IPS-20b (cell line): Measurements from ENCODE around the gene ZNF490.
A peak's percentile ranks its signal among the peaks of the same experiment; 100 is the strongest.
"Not testable (repeated sequence)": the region's sequence is repeated elsewhere in the genome, so short reads cannot be mapped to it uniquely, and the experiment has no call there.

ENCODE experiments used
- H3K27ac ChIP-seq: one replicate; pipeline ENCODE4 v1.5.1; 2013; ENCODE audit warnings: low read length
- H3K27me3 ChIP-seq: 2 replicates; pipeline ENCODE4 v1.6.1; 2013; ENCODE audit warnings: mild to moderate bottlenecking, low read length, inconsistent platforms; ENCODE audit not compliant: insufficient read depth
- H3K36me3 ChIP-seq: 2 replicates; pipeline ENCODE4 v1.6.1; 2013; ENCODE audit warnings: low read depth, mild to moderate bottlenecking, inconsistent platforms, low read length, moderate library complexity; ENCODE audit not compliant: insufficient read depth
- H3K4me1 ChIP-seq: 2 replicates; pipeline ENCODE4 v1.6.1; 2013; ENCODE audit warnings: mild to moderate bottlenecking, control low read depth, inconsistent platforms, low read length, moderate library complexity; ENCODE audit not compliant: insufficient read depth
- H3K4me3 ChIP-seq: 2 replicates; pipeline ENCODE4 v1.5.1; 2013; ENCODE audit warnings: mild to moderate bottlenecking, low read length, inconsistent platforms
- H3K9ac ChIP-seq: 2 replicates; pipeline ENCODE4 v1.6.1; 2013; ENCODE audit warnings: low read depth, mild to moderate bottlenecking, inconsistent platforms, low read length, moderate library complexity
- H3K9me3 ChIP-seq: 2 replicates; pipeline ENCODE4 v1.6.1; 2013; ENCODE audit warnings: mild to moderate bottlenecking, low read depth, low read length, inconsistent platforms; ENCODE audit not compliant: insufficient read depth

ZNF490 gene

GRCh38 chr19:12610540-12611360 is at the start of gene ZNF490, which contains the start of gene ZNF791:
Gene ZNF490 (minus strand): TSS chr19:12610813. CDS start chr19:12610680, 133 bp downstream.
Gene ZNF791 (plus strand): TSS chr19:12610920. CDS start chr19:12611080, 160 bp downstream.
- H3K27ac ChIP-seq = peak within 1 kb of the TSS; percentile 4
- no peaks in the 10 kb centered on the region for H3K27me3 ChIP-seq
- peak within 1 kb of the TSS; percentile 90 for H3K9ac ChIP-seq
- peaks cover 25% of the 10 kb centered on the region for H3K36me3 ChIP-seq
- H3K9me3 ChIP-seq = no peaks in the 10 kb centered on the region
- H3K4me1 ChIP-seq = no peaks in the 10 kb centered on the region
- H3K4me3 ChIP-seq = peak within 1 kb of the TSS; percentile 93

DNA sequence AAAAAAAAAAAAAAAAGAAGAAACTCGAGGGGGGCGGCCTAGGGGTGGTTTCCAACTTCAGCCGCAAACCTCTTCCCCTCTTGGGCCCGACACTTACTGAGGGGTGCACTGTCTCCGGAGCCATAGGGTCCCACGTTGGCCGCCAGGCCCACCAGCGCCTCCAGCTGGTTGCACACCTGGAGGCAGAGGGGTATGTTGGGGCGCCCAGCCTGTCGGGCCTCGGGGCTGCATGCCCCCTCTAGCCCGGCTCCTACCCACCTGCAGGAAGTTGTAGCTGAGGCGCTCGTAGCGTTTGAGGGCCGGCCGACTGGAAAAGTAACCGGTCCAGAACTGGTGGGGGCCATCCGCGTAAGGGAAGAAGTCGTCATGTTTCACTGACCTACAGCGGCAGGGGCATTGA is 47.4 kb upstream of the ZNF490 start:
- Histone ChIP-seq H3K4me3 (no peak overlapping the region), H3K36me3 (peaks cover 36% of the 10 kb centered on the region), H3K9me3 (no peaks in the 10 kb centered on the region), H3K27ac (no peak overlapping the region), H3K9ac (no peak overlapping the region), H3K27me3 (no peaks in the 10 kb centered on the region), H3K4me1 (no peaks in the 10 kb centered on the region)

DNA sequence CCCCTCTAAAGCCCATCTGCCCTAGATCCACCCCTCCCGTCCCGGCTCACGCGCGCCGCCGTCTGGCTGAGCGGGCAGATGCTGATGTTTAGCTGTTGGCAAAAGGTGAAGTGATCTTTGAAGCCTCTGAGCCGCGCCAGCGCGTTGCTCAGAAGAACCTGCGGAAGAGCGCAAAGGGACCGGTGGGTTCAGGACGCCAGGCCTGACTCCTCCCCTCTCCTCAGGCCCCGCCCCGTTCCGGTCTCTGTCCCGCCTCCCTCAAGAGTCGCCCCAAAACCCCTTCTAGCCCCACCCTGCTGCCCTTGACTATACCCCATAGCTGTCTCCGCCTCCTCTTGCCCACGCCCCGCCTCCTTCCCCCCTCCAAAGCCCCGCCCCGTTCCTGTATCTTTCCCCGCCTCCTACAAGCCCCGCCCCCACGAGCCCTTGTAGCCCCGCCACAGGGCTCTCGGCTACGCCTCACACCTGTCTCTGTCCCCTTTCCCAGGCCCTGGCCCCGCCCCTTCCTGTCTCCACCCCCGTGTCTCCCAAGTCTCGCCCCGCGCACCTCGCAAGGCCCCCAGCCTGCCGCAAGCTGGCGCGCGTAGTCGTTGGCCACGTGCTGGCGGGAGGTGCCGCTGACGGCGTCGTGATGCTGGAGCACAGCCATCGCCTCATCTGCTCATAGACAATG is 46.4 kb upstream of the ZNF490 start:
- Histone ChIP-seq H3K27me3 (no peaks in the 10 kb centered on the region), H3K4me3 (no peak overlapping the region), H3K9me3 (no peaks in the 10 kb centered on the region), H3K9ac (no peak overlapping the region), H3K4me1 (no peaks in the 10 kb centered on the region), H3K27ac (no peak overlapping the region), H3K36me3 (peaks cover 36% of the 10 kb centered on the region)

DNA sequence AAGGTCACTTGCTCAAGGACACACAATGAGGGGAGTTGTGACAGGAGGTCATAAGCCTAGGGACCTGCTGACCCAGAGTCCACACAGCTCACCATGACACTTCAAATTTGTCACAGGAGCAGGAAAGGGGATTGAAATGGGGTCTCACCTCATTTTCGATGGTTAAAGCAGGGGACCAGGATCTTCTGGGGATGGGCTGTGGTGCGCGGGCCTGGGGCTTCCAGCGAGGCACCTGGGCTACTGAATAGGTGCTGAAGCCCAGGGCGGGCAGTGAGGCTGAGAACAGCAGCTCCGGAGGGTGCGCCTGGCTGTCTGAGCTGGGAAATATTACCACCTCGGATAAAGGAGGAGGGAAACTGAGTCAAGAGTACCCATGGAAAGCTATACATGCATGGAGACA is 44.9 kb upstream of the ZNF490 start:
- Histone ChIP-seq H3K27me3 (no peaks in the 10 kb centered on the region), H3K27ac (no peak overlapping the region), H3K9ac (no peak overlapping the region), H3K4me3 (no peak overlapping the region), H3K36me3 (peaks cover 28% of the 10 kb centered on the region), H3K9me3 (no peaks in the 10 kb centered on the region), H3K4me1 (no peaks in the 10 kb centered on the region)

DNA sequence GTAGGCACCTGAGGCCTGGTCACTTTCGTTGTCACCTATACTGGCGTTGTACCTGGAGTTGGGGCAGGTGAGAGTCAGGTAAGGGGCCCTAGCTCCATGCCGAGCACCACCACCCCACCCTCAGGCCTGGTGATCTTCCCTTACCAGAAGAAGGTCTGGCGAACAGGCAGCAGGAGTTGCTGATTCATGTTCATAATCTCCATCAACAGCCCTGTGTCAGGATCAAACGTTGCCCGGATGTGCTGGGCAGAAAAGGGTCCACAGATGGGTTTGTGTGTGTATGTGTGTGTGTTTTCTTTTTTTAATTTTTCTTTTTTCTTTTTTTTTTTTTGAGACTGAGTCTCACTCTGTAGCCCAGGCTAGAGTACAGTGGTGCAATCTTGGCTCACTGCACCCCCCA is 41.6 kb upstream of the ZNF490 start:
- peaks cover 28% of the 10 kb centered on the region for H3K36me3 ChIP-seq
- no peaks in the 10 kb centered on the region for H3K27me3 ChIP-seq

GRCh38 chr19:12649941-12650340 is 39.3 kb upstream of the ZNF490 start:
- H3K36me3 ChIP-seq = peaks cover 9% of the 10 kb centered on the region
- no peak overlapping the region for H3K27ac ChIP-seq
- H3K9ac ChIP-seq = no peak overlapping the region
- no peaks in the 10 kb centered on the region for H3K9me3 ChIP-seq
- no peaks in the 10 kb centered on the region for H3K27me3 ChIP-seq
- H3K4me1 ChIP-seq = no peaks in the 10 kb centered on the region
- no peak overlapping the region for H3K4me3 ChIP-seq

More for the DNA sequence above, 41.6 kb upstream of the ZNF490 start:
- no peaks in the 10 kb centered on the region for H3K9me3 ChIP-seq
- H3K4me3 ChIP-seq = no peak overlapping the region
- H3K9ac ChIP-seq = no peak overlapping the region
- H3K4me1 ChIP-seq = no peaks in the 10 kb centered on the region
- H3K27ac ChIP-seq = no peak overlapping the region

GRCh38 chr19:12648088-12648487 is 37.5 kb upstream of the ZNF490 start:
- peak overlapping the region; percentile 40; the same call in 1 of the 2 replicates for H3K4me3 ChIP-seq
- no peak overlapping the region for H3K9ac ChIP-seq

DNA sequence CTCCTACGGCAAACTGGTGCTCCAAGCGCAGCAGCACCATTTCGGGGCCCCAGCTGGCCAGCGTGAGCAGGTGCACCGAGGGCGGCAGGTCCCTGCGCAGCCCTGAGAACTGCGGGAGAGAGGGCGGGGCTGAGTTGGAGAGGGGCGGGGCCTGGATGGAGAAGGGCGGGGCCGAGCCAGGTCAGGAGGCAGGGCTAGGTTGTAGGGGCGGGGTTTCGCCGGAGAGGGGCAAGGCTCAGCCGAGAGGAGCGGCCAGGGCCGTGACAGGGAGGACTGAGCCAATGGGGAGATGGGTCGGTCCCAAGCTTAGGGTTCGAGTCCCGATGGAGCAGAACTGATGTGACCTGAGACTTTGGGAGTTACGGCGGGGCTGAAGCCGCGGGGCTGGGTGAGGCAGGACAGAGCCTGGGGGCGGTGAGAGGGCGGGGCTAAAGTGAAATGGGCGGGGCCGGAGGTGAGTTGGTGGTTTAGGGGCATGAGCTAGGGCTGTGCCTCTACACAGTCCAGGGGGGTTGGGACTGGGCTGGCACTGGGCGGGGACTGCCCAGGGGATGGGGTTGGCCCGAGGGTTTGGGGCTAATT is 37.0 kb upstream of the ZNF490 start:
- Histone ChIP-seq H3K9ac (no peak overlapping the region), H3K27ac (no peak overlapping the region), H3K4me3 (peak overlapping the region; percentile 40; the same call in 1 of the 2 replicates)

More at GRCh38 chr19:12648088-12648487, 37.5 kb upstream of the ZNF490 start:
- no peaks in the 10 kb centered on the region for H3K27me3 ChIP-seq
- H3K4me1 ChIP-seq = no peaks in the 10 kb centered on the region
- no peaks in the 10 kb centered on the region for H3K9me3 ChIP-seq
- no peak overlapping the region for H3K27ac ChIP-seq
- H3K36me3 ChIP-seq = 0 out of 2 replicates have a peak, but pooled peaks cover 6% of the 10 kb centered on the region

GRCh38 chr19:12647047-12647446 is 36.4 kb upstream of the ZNF490 start:
- Histone ChIP-seq H3K4me3 (no peak overlapping the region), H3K27ac (no peak overlapping the region), H3K36me3 (0 out of 2 replicates have a peak, but pooled peaks cover 4% of the 10 kb centered on the region), H3K9ac (no peak overlapping the region), H3K9me3 (no peaks in the 10 kb centered on the region), H3K27me3 (no peaks in the 10 kb centered on the region), H3K4me1 (no peaks in the 10 kb centered on the region)

More for the DNA sequence above, 37.0 kb upstream of the ZNF490 start:
- Histone ChIP-seq H3K27me3 (no peaks in the 10 kb centered on the region), H3K36me3 (0 out of 2 replicates have a peak, but pooled peaks cover 6% of the 10 kb centered on the region), H3K9me3 (no peaks in the 10 kb centered on the region), H3K4me1 (no peaks in the 10 kb centered on the region)

- no peak overlapping the region for H3K4me3 ChIP-seq
- no peaks in the 10 kb centered on the region for H3K36me3 ChIP-seq
- no peak overlapping the region for H3K9ac ChIP-seq
These were observed 35.9 kb upstream of the ZNF490 start for GRCh38 chr19:12646551-12646950.

GRCh38 chr19:12643716-12644115 is 33.1 kb upstream of the ZNF490 start:
- not testable (repeated sequence) for H3K4me3 ChIP-seq, H3K4me1 ChIP-seq, H3K27me3 ChIP-seq, H3K9ac ChIP-seq, H3K9me3 ChIP-seq, H3K36me3 ChIP-seq, H3K27ac ChIP-seq

More at GRCh38 chr19:12646551-12646950, 35.9 kb upstream of the ZNF490 start:
- H3K9me3 ChIP-seq = no peaks in the 10 kb centered on the region
- no peaks in the 10 kb centered on the region for H3K27me3 ChIP-seq
- no peaks in the 10 kb centered on the region for H3K4me1 ChIP-seq
- H3K27ac ChIP-seq = no peak overlapping the region
